NCI-H1436 (cell line): ENCODE measurements around the gene GFRA1.

ENCODE experiments used
- DNase-seq: peaks from one replicate; lab custom pipeline; 2025; lab: John Stamatoyannopoulos, UW

Gene GFRA1

GRCh38 chr10:116270771-116271592 is 2.0 kb downstream of the GFRA1 start:
- no peak for DNase-seq

- DNase-seq: no peak
These were observed 2.8 kb downstream of the GFRA1 start for GRCh38 chr10:116270126-116270770.

GRCh38 chr10:116269619-116270018 is 3.4 kb downstream of the GFRA1 start:
- no peak for DNase-seq

GRCh38 chr10:116268976-116269375 is 4.0 kb downstream of the GFRA1 start:
- no peak for DNase-seq

- DNase-seq: no peak
These were observed 7.3 kb downstream of the GFRA1 start for GRCh38 chr10:116265686-116266085.

GRCh38 chr10:116263870-116264655 is 8.9 kb downstream of the GFRA1 start:
- no peak for DNase-seq

GRCh38 chr10:116262678-116263077 is 10.3 kb downstream of the GFRA1 start:
- DNase-seq: no peak

- DNase-seq: no peak
These were observed 12.4 kb downstream of the GFRA1 start for GRCh38 chr10:116260599-116260998.

- no peak for DNase-seq
These were observed 13.4 kb downstream of the GFRA1 start for GRCh38 chr10:116259638-116260037.

GRCh38 chr10:116257785-116258184 is 15.2 kb downstream of the GFRA1 start:
- DNase-seq: no peak

- no peak for DNase-seq
These were observed 16.2 kb downstream of the GFRA1 start for GRCh38 chr10:116256752-116257259.

GRCh38 chr10:116255886-116256751 is 16.9 kb downstream of the GFRA1 start:
- no peak for DNase-seq

- DNase-seq: no peak
These were observed 18.4 kb downstream of the GFRA1 start for GRCh38 chr10:116254422-116255155.

GRCh38 chr10:116253716-116254115 is 19.3 kb downstream of the GFRA1 start:
- no peak for DNase-seq

- no peak for DNase-seq
These were observed 21.2 kb downstream of the GFRA1 start for GRCh38 chr10:116251602-116252395.

GRCh38 chr10:116247691-116248090 is 25.3 kb downstream of the GFRA1 start:
- no peak for DNase-seq

GRCh38 chr10:116246263-116246662 is 26.7 kb downstream of the GFRA1 start:
- DNase-seq: no peak

GRCh38 chr10:116245156-116245555 is 27.9 kb downstream of the GFRA1 start:
- no peak for DNase-seq

GRCh38 chr10:116241642-116242410 is 31.2 kb downstream of the GFRA1 start:
- DNase-seq: no peak
